Stimulated activated CD4-positive, alpha-beta T cell treated with anti-CD3 and anti-CD28 coated beads, Interleukin-4, amount 100 ng/mL, for 4 hours (primary cell): Measurements from ENCODE around the gene TOLLIP.

ENCODE experiments used
- DNase-seq, 2 experiments: peaks; one replicate each; pipeline ENCODE4 v3.0.0-alpha.2; 2020

Gene TOLLIP

DNA sequence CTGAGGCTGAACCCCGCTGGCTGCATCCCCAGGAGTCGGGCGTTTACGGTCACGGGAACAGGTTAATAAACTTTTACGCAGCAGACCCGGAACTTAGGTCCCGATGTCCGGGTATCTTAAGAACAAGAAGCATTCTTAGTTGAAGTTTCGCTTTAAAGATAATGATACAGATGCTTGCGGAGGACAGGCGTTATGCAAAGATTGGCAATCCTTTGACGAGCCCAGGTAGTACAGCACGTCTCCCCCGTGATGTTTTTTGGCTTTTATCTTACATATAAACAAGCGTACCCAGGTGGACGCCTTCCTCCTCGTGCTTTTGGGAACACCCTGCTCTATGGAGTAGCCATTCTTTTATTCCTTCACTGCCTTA is 871 bp upstream of the TOLLIP start:
- DNase-seq: no peak

DNA sequence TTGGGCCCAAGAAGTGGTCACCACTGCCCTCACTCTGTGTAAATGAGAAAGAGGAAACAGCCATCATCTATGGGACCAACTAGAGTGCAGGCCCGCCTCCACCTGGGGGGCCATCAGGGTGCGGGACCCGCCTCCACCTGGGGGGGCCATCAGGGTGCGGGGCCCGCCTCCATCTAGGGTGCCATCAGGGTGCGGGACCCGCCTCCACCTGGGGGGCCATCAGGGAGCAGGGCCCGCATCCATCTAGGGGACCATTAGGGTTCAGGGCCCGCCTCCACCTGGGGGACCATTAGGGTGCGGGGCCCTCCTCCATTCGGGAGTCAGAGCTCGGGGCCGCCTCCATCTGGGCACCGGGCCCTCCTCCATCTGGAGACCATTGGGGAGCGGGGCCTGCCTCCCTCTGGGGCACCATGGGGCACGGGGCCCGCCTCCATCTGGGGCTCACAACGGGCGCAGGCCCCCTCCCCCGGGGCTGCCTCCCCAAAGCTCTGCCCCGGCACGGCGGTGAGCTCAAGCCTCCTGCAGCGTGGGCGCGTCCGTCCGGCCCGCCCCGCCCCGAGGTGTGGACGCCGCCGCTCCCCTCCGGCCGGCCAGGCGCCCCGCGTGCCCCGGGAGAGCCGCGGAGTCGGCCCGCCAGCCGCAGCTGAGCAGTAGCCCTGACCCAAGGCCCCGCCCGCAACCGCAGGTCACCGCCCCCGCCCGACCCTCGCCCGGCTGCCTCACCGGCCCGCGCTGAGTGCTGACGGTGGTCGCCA is 512 bp downstream of the TOLLIP start:
- DNase-seq: no peak

DNA sequence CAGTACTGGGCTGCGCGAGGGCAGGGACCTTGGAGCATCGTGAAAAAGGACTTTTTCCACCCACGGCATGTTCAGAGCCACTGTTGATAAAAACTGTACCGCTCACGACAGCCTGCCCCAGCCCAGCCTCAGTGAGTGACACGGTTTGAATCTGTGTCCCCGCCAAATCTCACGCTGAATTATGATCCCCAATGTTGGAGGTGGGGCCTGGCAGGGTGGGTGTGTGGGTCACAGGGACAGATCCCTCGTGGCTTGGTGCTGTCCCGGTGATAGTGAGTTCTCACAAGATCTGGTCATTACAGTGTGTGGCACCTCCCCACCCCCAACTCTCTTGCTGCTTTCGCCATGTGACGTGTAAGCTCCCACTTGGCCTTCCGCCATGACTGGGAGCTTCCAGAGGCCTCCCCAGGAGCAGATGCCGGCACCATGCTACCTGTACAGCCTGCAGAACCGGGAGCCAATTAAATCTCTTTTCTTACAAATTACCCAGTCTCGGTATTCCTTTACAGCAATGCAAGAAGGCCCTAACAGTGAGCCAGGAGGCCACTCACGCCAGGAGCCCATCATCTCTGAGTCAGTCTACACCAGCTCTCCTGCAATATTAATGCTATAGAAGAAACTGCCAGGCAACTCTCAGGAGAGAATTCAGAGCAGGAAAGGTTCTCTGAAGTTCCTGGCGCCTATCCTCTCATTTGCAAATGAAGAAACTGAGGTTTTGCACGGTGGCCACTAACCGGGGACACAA is 1.3 kb downstream of the TOLLIP start:
- no peak for DNase-seq

DNA sequence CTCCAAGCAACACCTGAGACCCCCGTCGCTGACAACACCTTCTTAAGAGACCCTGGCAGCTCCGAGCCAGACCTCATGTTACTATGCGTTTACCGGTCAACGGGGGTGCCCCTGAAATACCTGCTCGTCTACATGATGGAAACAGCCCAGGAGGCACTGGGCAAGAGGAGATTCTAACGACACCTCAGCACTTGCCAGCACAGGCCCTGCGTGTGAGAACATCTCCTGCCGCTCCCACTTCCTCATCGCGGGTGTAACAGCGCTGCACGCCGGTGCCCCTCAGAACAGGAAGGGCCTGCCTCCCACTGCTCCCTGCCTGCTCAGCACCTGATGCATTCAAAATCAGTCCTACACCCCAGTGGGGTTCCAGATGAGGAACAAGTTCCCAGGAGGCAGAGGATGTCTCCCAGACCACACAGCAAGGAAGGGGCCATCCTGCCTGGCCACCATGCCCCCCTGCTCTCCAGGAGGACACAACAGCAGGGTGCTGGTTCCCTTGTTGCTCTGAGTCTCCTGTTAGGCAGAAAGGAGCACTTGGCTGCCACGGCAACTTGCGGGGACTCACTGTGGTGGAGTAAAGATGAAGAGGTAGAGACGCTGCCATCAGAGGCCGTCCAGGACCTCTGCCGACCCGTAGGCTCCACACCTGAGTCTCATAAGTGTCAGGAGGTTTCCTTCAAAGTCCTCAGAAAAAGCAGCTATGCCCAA is 2.1 kb downstream of the TOLLIP start:
- no peak for DNase-seq

DNA sequence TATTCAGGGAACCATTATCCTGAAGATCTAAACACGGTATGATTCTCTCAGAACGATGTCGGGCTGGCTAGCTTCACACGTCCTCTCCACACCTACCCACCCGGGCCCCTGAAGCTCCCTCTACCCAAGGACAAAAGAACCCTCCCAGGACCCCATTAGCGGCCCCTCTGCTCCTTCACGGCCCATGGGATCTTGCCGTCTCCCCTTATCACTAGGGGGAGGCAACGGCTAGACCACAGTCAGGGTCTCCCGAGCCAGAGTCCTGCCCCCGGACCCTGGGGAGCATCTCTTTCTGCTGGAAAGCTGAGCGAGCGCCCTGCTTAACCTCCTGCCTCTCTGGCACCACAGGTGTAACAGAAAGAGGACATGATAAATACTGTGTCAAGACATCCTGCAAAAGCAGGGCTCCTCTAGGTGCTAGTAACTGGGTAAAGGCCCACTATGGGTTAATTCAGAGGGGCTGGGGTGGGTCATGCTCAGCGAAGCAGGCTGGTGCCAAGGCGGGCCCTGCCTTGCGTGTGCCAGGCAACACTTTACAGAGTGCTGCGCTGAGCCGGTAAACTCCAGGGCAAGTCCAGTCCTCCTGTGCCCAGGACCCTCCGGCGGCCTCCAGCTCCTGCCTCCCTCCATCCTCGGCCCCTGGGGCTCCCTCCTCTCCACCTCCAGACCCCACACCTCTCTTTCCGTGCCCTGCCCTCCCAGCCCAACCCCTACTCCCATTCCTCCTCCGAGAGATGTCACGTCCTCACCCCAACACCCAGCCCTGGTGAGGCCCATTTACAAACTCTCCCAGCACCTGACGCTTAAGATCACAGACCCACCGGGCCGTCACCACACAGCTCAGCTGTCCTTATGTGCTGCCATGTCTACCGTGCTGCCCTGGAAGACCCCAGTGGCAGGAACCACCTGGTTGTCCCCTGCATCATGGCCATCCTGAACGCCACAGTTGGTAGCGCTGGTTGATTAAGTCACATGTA is 3.0 kb downstream of the TOLLIP start:
- no peak for DNase-seq

DNA sequence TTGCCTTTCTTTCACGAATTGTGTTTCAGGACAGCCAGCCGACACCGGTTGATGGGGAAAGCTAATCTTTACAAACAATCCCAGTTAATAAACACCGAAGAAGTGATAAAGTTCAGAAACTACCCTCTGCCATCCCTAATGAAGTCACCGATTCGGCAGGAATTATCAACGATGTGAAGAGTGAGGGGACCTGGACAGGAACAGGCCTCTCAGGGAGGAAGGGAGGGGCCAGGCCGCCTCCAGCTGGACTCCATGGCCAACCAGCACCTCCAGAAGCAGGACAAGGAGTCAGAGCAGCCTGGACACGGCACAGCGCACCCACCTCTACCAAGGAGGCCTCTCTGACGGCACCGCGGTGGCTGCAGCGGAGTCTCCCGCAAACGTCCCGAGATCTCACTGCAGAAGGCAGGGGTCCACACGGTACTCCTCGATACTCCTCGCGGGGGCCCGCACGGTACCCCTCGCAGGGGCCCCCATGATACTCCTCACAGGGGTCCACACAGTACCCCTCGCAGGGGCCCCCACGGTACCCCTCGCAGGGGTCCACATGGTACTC is 3.9 kb downstream of the TOLLIP start:
- no peak for DNase-seq

DNA sequence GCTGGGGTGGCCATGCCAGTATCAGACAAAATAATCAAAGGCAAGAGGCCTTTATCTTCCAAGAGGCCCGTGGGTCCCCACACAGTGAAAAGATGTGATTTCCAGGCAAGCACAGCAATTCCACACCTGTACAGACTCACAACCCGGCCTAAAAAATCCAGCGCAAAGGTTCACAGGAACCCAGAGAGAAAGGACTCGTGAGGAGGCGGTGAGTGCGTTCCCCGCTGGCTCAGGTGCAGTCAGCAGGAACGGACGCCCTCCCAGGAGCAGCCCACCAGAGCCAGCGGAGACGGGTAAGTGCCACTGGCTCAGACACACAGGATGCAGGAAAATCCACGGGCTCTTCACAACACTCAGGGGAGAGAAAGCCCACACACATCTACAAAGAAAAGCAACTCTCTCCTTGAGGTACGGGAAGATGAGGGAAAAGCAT is 4.4 kb downstream of the TOLLIP start:
- no peak for DNase-seq

DNA sequence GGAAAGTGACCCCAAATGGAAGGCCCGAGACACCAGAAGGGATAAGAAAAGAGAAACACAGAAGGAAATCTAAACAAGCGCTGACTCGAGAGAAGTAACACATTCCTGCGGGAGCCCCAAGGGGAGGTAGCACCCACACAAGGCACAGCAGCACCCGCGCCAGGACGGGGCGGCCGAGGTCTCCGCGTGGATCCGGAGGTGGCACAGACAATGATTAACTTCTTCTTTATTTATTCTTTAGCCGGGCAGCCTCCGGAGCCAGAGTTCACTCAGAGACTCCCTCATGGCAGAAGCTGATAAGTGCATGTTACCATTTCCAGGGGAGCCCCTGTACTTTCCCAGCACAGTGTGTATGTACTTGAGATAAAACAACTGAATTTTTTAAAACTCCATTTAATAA is 5.1 kb downstream of the TOLLIP start:
- DNase-seq: no peak

DNA sequence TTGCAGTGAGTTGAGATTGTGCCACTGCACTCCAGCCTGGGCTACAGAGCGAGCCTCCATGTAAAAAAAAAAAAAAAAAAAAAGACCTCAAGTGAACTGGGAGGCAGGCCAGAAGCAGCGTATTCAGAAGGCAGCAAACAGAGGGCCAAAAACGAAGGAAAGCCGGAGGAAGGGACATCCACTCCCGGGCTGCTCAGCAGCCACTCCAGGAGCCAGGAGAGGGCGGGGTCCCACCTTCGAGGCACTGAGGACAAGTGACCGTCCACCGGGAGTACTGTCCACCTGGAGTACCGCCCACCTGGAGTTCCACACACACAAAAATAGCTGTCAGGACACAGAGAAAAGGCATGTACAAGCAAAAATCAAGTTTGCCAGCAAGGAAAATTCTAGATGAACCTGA is 5.5 kb downstream of the TOLLIP start:
- DNase-seq: no peak

DNA sequence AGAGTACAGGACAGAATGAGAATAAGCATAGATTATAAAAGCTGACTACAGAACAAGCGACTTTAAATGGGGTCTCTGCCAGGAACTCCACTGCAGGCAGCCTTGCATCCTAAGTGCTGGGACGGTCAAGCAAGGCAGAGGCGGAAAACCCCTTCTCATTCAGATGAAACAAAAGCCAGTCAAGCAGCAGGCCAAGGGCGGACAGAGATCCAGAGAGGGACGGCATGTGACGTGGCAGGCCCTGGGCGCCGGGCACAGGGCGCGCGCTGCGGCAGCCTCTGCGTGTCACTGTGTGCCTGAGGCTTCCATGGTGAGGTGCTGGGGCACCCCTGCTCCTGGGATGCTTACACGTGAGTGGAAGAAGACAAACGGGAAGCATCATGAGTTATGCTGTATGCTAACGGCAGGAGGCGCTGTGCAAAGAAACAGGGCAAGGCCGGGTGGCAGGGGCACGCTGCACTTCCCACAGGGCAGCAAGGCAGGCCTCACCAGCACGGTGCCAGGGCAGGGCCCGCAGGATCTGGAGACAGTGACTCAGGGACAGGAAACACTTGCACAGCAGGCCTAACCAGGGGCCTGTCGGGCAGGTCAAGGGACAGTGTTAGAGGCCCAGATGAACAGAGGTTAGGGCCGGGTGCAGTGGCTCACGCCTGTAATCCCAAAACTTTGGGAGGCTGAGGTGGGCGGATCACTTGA is 6.2 kb downstream of the TOLLIP start:
- DNase-seq: no peak

DNA sequence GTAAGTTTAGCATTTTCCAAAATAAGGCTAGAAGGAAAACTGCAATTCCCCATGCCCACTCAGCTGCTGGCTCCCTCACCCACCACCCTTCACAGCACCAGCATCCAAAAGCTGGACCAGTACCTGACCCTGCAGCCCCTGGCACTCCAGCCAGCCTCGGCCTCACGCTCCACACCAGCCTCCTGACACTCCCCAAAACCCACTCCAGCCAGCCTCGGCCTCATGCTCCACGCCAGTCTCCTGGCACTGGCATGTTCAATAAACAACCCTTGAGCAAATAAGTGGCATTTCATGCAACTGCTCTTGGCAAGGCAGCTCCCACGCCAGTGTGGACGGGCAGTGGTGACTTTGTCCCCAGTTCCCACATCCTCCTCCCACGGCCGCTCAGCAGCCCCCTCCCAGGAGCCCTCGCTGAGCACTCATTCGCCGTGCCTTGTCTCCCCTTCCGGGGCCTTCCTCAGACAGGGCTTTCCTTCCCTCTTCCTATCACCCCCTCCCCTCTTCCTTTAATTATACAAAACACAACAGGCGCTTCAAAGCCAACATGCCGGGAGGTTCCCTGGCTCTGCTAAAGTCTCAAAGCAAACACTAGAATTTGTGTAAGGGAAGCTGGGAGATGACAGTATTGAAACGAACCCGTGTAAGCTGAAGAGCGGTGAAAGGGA is 6.8 kb downstream of the TOLLIP start:
- no peak for DNase-seq

DNA sequence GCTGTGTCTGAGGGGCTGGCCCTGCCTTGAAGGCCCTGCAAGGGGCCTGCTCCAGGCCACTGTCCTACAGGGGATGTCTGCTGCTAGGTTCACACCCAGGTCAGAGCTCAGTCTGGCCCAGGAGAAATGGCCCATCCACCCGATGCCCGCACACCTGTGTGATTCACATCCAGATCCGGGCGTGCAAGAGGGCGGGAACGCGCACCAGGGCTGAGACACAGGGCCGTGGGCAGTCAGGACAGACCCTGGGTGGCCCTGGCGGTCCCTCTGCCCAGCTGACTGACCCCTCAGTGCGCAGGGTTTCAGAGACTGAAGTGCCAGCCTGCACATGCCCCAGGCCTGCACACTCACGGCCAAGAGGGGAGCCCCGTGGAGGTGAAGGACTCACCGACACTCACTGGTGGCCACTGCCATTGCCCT is 7.4 kb downstream of the TOLLIP start:
- DNase-seq: no peak

DNA sequence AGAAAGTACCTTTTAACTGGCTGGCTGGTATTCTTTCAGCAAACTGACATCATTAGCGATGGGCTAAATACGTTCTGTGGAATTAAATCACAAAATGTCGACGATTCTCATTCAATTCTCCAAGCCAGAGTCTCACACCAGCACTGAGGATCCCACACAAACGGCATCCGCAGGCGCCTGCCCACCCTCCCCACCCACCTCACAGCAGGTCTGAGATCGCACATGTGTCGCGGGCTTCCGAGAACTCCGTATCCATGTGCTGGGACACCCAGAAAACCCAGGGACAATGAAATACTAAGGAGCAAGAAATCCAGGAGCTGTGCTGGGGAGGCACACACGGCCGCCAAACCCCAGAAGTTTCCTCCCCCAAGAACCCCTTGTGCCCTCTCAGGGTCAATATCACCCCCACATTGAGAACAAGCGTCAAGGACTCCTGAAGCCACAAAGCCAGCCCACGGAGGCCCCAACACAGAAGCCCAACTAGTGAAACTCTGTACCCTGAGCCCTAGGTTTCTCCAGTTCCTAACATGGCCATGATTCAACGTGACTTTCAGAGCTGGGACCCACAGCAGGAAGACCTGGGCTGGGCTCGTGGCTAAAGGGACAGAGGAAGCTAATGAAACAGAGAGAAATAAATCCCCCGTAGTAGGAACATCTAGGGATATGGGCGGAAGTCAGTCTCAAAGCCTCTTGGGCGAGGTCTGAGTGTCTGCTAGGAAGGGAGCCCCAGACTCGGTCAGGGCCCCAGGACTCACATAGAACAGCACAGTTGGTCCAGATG is 8.0 kb downstream of the TOLLIP start:
- no peak for DNase-seq

DNA sequence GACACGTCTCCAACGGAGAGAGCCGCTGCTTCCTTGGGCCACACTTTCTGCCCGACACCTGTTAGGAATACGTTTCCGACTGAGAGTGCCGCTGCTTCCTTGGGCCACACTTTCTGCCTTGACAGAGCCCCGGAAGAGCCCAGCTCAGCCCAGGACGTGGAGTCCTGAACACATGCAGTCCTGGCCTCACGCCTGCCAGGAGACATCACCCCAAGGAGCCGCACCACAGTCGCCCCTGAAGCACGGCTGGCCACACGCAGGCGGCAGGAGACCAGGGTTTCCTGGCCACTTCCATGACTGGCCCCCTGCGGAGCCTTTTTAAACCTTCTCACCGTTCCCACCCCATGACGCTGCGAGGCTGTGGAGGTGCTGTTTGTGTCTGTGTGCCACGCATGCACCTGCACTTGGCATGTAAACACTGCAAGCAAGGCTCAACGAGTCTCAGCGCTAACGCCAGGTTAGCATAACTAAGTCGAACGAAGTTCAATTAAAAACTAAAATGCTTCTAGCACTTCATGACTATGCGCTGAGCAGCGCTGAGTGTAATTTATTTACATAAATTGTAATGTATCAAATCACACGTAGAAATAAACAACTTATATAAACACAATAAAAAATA is 8.8 kb downstream of the TOLLIP start:
- DNase-seq: no peak

DNA sequence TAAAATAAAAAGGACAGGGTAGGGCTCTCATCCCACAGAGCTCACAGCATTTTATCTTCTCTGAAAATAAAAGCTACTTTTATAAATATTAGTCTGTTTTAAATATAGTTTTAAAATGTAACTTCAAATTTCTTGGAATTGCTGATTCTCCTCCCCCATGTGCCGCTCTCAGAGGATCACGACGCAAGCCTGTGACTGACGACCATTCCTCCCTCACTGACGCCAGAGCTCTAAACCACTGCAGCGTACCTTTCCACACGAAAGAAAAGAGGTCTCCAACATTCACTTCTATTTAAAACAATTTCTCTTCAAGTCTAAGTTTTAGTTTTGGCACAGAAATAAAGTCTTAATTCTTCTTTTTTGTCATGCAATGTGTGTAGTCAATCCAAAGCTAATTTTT is 9.3 kb downstream of the TOLLIP start:
- DNase-seq: no peak

DNA sequence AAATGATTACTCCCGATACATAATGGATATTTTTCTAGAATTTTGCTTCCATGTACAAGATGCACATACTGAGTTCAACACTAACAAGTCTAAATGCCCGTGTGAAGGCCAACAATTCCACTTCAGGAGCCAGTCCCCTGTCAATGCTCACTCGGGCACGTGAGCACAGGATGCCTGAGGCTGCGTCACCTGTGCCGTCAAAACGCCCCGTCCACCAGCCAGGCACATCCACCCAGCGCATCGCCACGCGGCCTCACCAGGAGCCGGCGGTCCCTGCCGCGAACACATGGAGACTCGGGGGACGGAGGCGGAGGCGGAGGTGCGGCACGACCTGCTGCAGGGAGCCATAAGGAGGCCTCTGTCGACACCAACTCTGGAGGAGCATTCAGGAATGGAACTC is 9.8 kb downstream of the TOLLIP start:
- DNase-seq: no peak

DNA sequence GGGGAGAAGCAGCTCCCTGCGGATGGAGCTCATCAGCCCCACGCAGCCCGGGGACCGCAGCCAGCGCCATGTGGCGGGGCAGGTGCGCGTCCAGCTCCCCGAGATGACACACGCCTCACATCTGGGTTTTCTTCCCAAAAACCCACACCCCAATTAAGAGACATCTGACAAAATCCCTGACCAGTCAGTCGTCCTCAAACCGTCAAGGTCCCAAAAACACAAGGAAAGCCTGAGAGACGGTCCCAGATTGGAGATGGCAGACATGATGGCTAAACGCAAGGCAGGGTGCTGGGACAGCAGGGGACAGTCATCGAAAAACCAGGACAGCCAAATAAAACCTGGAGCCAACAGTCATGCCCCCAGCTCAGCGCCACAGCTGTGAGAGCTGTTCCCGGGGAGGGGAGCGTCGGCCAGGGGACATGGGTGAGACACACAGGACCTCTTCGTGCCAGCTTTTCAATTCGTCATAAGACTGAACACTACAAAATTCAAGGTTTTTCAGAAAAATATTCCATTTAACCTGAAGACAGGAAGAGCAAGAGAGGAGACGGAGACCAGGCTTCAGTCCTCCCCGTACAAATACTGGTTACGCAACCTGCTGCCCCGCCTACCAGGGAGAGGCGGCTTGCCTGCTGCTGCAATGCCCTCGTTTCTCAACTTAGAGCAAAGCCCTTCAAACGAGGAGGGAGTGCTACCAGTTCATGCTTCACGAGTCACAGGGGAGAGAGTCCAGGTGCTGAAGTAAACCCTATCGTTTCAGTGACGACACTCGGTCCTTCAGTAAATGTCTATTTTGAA is 10.5 kb downstream of the TOLLIP start:
- DNase-seq: no peak

DNA sequence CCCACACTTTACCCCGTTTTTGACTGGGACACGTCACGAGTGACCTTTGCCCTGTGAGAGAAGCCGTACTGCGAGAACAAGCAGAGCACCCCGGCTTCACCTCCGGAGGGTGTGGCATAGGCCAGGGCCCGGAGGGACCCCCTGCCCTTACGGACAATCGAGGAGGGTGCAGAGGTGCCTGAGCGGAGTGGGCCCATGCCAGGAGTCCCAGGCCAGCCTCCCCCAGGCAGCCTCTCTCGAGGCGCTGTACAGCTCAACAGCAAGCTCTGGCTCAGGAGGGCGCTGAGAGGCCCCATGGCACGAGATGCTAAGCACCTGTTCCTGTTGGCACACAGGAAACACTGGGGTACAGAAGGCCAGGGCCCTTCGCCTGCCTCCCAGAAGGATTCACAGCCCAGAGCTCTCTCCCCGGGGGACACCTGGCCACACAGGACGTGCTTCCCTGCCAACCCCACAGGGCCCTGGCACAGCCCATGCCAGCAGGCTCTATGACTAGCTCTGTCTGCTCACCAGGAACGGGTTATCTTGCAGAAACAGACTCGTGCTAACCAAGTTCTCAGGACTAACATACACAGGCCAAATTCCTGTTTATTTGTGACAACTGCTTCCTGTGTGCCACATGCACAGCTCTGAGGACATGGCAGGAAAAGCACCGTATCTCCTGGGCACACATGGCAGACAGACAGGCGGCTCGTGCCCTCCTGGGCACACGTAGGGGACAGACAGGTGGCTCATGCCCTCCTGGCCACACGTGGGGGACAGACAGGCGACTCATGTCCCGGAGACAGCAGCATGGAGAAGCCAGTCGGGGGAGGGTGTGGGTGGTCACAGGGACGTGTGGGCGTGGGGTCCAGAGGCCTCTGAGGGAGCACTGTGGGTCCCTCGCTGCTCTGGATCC is 11.6 kb downstream of the TOLLIP start:
- no peak for DNase-seq
